Measurements from ENCODE around the gene APH1B.
"Not testable (repeated sequence)": the region's sequence is repeated elsewhere in the genome, so short reads cannot be mapped to it uniquely, and the experiment has no call there.

Gene APH1B

DNA sequence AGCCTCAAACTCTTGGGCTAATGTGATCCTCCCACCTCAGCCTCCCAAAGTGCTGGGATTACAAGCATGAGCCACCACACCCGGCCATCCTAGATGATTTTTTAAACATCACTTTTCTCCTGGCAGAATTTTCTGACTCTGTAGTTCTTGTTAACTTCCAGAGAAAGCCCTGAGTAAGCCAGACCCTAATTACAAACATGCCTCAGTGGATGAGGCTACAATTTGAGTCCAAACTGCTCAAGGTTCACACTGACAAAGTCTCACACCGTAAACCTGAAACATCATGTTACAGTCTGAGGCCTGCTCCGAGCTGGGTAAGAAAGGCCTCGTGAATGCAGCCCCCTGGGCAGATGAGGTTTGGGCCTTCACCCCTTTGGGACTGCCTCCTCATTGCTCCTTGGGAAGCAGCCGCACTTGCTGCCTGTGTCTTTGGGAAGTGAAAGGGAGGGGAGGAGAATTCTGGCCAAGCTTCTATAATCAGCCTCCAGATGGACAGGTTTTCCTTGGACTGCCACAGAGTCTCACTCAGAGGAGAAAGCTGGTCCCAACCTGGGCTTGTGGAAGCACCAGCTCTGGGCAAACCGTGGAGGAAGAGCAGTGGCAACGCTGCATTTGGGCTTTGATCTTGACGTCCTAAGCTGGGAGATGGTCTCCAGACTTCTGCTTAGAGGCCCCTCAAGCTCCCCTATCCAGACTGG is 58.3 kb downstream of the APH1B start:
- no peak for FAIRE-seq

- FAIRE-seq = no peak
Measured at GRCh38 chr15:63337046-63337445, 59.6 kb downstream of the APH1B start.

- FAIRE-seq = no peak
Measured at GRCh38 chr15:63338170-63338569, 60.8 kb downstream of the APH1B start.

GRCh38 chr15:63339006-63339766 is 61.8 kb downstream of the APH1B start:
- no peak for FAIRE-seq

- FAIRE-seq = no peak
Measured at GRCh38 chr15:63339836-63340235, 62.4 kb downstream of the APH1B start.

- no peak for FAIRE-seq
Measured at GRCh38 chr15:63340353-63340752, 62.9 kb downstream of the APH1B start.

DNA sequence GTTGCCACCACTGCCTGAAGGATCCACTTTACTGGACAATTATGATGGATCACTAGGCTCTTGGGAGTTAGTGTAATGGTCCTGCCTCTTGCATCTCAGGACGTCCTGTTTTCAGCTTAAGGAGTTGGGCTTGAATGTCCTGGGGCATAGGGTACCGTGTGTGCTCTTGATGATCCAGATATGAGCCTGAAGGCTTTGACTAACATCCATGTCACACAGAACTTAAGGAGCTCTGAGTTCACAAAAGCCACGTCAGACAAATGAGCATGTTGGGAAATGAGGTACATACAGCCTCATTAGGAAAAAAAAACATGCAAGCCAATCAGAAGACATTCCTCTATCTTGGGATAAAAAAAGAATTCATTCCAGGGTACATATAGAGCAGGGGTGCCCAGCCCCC is 63.5 kb downstream of the APH1B start:
- FAIRE-seq = no peak

DNA sequence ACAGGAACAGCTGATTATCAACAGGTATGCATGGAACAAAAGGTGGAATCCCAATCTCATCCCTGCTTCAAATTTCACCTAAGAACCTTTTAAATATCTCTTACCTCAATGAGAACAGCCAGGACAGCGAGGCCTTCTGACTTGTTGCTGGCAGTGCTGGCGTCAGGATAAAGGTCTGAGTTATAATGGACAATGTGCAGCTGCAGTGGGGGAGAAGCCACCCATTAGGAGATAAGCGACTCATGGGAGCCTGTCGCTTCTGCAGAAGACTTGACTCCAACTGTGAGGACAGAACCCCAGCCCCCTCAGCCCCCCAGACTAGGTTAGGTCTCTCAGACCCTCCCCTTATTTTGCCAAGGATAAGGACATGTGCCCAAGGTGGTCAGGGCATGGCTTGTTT is 64.5 kb downstream of the APH1B start:
- FAIRE-seq = no peak

GRCh38 chr15:63342996-63343562 is 65.7 kb downstream of the APH1B start:
- FAIRE-seq = not testable (repeated sequence)

- no peak for FAIRE-seq
Measured at GRCh38 chr15:63344731-63345390, 67.5 kb downstream of the APH1B start.

- FAIRE-seq = no peak
Measured at GRCh38 chr15:63345391-63345752, 68.0 kb downstream of the APH1B start.

- FAIRE-seq = no peak
Measured at GRCh38 chr15:63347074-63347857, 69.9 kb downstream of the APH1B start.

DNA sequence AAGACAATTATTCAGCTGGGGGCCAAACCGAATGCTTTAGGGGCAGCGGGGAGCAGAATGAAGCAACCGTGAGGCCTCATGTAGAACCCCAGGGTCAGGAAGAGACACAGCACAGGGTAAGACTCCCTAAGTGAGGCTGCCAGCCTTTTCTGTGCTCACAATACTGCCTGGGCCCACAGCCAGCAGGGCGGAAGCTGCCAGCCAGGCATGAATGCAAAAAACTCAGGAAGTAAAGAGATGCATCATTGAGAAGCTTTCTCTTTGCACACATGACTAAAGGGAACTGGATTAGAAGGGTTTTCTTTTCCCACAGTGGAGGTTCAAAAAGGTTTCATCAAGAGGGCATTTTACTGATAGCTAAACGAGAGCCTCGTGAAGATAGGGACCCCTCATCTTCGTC is 71.0 kb downstream of the APH1B start:
- no peak for FAIRE-seq

DNA sequence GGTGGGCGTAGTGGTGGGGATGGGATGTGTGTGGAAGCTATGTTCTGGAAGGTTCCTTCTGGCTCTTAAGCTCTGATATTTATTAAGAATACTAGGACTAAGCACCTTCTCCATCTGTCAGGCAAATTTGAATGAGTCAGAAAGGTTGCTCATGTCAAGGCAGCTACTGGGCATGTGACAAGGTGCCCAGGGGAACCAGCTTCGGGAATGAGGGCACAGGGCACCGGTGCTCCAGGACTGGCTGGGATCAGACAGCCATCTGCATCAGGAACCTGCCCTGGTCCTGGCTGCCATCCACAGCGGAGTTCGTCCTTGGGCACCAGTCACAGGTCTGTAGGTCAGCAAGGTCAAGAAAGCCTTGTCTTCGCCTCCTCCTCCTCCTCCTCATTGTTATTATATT is 71.8 kb downstream of the APH1B start:
- no peak for FAIRE-seq

GRCh38 chr15:63349621-63350020 is 72.2 kb downstream of the APH1B start:
- no peak for FAIRE-seq

DNA sequence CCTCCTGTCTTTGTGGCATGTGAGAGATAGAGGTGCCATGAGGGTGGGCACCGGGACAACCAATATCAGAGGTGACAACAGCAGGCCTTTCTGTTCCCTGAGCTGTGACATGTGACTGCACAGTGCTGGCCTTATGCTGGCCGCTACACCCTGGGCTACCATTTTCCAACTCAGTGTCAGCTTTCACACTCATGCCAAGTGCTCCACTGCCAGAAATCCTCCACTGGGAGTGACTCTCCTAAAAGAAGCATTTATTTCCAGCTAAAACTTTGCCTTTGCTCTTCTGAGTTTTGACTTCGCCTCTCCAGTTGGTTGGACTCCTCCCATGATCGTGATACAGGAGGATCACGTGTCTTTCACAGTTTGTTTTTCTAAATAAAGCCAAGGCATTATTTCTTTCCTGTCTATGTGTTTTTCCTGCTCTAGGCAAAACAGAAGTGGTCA is 72.8 kb downstream of the APH1B start:
- FAIRE-seq = no peak

- FAIRE-seq = no peak
Measured at GRCh38 chr15:63351170-63351569, 73.8 kb downstream of the APH1B start.

- FAIRE-seq = no peak
Measured at GRCh38 chr15:63352808-63353207, 75.4 kb downstream of the APH1B start.

- FAIRE-seq = no peak
Measured at GRCh38 chr15:63353261-63353660, 75.9 kb downstream of the APH1B start.

DNA sequence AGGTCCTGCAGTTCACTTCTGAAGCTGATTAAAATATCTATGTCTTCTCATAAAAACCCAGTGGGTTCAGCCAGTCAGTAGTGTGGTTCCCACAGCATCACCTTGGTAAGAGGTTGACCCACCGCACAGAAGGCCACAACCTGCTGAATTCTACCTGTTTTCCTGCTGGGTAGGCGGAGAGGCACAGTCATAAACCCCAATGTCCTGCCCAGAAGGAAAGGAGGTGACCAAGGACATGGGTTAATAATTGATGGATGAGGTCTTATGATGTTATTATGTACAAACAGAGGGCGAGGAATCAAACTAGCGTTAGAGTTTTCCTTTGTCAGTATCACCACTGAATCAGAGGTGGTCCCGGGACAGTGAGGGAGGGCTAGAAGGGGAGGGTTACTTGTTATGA is 76.5 kb downstream of the APH1B start:
- FAIRE-seq = no peak

GRCh38 chr15:63354821-63355650 is 77.6 kb downstream of the APH1B start:
- no peak for FAIRE-seq

- no peak for FAIRE-seq
Measured at GRCh38 chr15:63357061-63357460, 79.7 kb downstream of the APH1B start.

All from A204.1 (cell line).